HG02588 (cell line): ENCODE measurements around the gene TRPC4.
"Not testable (repeated sequence)": the region's sequence is repeated elsewhere in the genome, so short reads cannot be mapped to it uniquely, and the experiment has no call there.

Experiments
- ATAC-seq: cut with Tn5 transposase; IDR thresholded peaks from one replicate; pipeline ENCODE4 v1.9.1; 2021; ENCODE audit warnings: mild to moderate bottlenecking, moderate library complexity; ENCODE audit not compliant: unreplicated experiment

Gene TRPC4

DNA sequence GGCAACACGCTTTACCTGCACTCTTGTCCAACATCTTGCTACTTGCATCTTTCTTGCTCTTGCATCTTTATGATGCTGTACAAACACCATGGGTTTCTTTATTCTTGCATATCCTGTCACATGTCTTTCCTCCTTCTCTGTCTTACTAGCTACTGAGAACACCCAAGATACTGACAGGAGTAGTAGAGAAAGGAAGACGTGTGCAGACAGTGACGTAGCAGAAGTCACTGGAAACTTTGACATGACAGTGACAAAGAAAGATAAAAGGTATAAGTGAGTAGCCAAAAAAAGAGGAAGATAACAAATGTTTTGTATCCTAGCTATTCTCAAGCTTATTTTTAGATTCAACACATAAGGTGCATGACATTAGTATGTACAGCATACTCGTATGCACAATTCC, 34.2 kb downstream of the TRPC4 start:
- ATAC-seq, result no peak

DNA sequence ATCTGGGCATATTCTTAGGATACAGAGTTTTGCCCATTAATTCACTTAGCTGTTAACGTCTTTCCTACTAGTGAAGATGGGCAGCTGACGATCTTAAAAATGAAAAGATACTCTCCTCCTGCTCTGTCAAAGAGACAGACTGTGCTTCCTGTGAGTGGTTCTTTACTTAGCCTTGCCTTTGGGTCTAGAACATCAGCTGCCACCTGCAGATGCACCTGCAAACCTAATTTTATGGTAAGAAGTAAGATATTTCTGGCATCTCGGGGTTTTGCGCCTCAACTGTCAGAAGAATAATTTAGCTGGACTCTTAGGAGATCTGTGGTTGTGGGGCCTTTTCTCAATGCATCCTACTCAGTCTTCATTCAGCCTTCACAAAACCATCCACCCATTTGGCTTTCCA, 36.2 kb downstream of the TRPC4 start:
- no peak for ATAC-seq

DNA sequence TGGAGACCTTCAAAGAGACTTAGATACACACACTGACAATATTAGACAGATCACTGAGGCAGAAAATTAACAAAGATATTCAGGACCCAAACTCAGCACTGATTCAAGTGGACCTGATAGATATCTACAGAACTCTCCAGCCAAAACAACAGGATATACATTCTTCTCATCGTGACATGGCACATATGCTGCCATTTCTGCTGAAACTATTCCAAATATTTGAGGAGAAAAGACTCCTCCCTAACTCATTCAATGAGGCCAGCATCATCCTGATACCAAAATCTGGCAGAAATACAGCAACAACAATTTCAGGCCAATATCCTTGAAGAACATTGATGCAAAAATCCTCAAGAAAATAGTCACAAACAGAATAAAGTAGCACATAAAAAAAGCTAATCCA, 53.3 kb downstream of the TRPC4 start:
- no peak for ATAC-seq

DNA sequence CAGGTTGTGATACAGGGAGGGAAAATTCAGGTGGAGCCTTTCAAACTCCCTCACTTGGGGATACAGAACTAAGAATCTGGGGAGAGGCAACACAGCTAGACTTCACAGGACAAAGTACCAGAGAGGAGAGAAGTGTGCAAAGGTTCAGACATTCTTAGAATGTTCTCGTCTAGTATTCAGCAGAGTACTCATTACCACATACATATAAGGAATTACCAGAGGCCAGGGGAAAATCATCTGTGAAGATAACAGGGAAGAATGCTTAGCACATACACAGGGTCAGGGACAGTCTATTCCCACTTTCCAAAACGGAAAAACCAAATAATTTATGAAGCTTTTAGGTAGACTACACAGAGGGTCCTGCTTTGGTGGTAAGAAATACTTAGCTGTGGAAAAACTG, 58.1 kb downstream of the TRPC4 start:
- no peak for ATAC-seq

DNA sequence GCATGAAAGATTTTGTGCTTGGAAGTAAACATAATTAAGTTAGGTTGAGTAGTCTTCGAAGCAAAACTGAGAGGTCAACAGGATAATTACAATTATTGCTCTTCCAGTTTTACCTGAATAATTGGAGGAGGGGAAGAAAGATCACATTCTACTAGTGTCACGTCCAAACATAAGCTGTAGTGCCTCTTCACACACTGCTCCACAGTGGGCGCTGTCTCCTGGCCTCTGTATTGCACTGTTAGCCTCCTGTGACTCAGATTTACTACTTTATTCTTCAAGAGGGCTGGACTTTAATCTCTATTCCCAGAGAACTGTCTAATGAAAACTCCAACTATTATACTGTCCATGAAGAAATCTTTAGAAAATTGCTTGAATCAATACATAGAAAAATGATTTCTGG, 62.9 kb downstream of the TRPC4 start:
- no peak for ATAC-seq

DNA sequence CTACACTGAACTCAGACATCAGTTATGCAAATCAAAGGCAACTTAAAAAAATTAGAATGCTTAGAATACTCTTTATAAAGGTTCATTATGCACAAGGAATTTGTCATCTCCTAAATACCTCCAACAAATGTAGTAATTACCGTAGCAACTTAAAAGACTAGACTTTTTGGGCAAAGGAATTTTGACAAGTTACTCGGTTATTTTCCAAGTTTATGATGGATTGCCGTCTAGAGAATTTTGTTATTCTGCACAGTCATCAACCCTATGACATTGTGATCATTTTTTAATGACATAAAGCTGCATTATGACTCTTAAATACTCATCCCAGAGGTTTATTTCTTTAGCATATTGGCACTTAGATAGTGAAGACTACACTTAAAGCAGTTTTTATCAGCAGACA, 71.9 kb downstream of the TRPC4 start:
- ATAC-seq, result no peak

DNA sequence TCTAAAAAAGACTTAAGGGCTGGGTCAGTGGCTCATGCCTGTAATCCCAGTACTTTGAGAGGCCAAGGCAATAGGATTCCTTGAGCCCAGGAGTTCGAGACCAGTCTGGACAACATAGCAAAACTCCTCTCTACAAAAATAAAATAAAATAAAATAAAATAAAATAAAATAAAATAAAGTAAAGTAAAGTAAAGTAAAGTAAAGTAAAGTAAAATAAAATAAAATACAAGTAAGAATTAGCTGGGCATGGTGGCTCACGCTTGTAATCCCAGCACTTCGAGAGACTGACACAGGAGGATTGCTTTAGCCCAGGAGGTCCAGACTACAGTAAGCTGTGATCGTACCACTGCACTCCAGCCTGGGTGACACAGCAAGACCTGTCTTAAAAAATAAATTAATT, 72.8 kb downstream of the TRPC4 start:
- not testable (repeated sequence) for ATAC-seq

DNA sequence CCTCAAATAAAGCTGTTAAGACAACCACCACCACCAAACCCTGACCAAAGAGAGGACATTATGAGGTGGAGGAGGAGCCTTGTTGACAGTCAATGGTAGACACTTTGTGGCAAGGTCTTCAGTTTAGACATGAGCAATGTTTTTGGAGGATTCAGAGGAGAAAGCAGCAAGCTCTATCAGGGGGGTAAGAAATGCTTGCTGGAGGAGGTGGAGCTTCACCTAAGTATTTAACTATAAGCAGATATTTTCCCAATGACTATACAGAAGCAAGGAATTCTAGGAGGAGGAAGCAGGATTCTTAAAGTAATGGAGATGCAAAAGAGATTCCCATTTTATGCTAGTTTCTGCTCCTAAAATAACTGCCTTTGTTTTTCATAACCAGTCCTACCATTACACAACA, 74.2 kb downstream of the TRPC4 start:
- ATAC-seq, result no peak

DNA sequence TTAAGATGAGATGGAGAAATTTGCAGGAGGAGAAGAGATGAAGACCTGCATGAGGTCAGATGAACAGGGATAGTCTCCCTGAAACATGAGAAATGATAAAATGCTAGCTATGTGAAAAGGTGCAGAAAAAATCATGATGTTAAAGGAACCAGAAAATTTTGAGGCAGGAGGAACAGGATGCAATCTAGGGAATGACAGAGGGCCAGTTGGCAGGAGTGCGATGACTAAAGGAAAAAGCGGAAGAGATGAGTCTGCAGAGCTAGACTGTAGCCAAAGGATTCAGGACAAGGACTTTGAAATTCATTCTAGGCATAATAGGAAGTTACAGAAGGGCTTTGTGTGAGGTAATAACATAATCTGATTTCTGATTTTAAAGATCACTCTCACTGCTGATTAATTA, 77.9 kb downstream of the TRPC4 start:
- no peak for ATAC-seq

DNA sequence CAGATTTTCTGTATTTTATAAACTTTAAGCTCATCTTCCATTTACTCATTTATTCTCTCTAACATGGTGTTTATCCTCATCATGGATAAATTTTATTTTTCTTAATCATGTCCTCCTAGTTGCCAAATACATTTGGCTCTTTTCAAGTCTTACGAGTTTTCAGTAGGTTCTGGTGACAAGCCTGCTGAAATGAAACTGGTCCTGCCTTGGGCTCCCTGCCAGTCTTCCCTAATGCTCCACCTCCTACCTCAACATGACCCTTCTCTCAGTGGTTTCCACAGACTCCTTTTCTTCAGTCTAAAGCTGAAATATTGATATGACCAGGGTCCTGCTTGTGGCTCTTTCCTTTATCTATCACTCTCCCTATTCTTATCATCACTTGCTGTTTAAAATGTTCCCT, 81.2 kb downstream of the TRPC4 start:
- no peak for ATAC-seq

DNA sequence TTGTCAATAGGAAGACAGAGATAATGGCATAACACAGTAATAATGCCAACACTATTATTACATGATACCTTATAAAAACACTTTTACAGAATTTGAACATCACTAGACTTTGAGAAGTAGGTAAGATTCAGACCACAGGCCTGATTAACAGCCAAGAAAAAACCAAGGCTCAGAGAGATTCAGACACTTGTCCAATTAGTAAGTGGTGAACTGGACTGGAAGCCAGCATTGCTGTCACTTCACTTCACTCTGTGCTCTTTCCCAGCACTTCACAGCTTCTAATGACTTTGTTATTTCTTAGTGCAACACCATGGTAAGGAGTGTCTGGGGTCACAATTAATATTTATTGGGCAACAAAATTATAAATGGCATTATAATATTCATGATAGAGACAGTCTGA, 91.9 kb downstream of the TRPC4 start:
- no peak for ATAC-seq

DNA sequence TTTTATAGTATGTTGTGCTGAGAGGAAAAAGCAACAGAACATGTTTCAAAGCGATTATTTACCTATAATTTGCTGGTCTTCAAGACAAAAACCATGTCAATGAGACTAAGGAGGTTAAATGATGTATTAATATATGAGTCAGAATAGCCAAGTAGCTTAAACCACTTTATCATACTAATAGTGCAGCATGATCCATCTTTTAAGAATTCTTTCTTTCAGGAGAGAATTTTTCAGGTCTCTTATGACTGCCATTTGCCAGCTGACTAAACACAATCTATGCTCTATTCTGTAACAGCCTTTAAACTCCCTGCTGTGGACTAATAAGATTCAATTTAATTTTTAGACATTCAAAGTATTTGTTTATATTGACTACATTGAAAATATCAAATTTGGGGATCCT, 93.7 kb downstream of the TRPC4 start:
- ATAC-seq, result no peak

DNA sequence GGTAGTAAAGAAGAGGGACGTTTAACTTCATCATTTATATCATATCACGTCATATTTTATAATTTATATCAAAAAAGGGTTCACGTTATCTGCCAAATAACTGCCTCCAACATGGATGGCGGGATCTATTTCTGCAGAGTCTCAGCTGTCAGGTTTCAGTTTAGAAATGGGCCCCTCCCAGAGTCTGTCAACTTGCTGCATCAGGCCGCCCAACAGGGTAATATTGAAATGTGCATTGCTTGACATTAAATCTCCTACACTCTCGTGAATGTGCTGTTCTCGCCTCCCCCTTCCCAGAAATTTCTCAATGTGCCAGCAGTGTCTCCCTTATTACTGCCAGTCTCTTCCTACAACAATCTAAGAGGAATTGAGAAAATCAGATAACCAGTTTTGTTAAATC, 96.9 kb downstream of the TRPC4 start:
- no peak for ATAC-seq

DNA sequence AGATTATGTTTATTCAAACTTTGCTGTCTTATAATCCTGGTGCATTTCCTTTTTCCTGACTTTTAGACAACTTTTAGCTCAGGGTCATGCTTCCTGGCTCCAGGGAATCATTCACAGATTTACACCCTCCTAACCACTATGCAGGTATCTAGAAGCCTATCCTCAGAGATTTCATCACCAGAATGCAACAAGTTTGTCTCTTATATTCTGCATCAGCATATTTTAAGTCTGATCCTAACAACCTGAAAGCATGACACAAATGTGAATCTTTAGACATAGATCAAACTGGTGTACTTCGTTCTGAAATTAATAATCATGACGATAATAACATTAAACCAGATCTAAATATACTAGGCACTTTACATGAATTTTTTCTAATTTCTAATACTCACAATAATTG, 100.0 kb downstream of the TRPC4 start:
- ATAC-seq, result no peak

DNA sequence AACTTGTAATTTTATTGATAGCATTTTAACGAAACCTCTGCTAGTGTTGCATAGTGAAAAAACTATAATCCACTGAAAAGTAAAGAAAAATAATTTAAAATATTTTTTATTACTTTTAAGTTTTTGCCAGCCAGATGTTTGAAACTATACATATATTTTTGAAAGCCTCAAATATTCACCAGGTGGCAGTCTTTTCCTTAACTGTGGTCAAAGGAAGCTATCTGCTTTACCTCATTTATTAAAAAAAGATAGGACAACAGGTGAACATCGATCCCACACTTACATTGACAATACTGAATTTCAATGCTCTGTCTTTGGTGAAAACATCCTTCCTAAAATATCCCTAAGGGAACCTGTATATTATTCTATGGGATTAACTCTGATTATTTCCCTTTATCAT, 100.5 kb downstream of the TRPC4 start:
- ATAC-seq, result no peak

DNA sequence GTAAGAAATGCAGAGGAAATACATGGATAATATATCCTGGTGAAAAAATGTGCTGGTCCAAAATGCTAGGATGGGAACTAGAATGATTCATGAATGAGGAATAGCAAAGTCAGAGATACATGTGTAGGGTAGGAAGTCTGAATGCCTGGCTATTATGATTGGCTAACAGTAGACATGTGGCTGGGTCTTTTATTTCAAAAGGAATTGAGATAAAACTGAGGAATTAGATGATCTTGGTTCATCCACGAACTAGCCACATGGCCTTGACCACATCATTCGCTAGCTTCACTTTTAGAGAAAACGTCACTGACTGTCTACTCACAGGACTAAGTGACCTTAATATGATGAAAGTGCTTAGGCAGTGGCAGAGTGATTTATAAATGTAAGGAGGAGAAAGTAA, 103.1 kb downstream of the TRPC4 start:
- ATAC-seq, result no peak

DNA sequence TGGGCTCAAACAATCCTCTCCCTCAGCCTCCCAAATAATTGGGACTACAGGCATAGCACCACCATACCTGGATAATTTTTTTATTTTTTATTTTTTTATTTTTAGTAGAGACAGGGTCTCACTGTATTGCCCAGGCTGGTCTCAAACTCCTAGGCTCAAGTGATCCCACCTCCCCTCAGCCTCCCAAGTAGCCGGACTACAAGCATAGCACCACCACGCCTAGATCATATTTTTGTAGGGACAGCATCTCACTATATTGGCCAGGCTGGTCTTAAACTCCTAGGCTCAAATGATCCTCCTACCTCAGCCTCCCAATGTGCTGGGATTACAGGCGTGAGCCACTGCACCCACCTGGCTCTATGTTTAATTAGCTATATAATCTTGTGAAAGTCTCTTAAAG, 114.2 kb downstream of the TRPC4 start:
- no peak for ATAC-seq

DNA sequence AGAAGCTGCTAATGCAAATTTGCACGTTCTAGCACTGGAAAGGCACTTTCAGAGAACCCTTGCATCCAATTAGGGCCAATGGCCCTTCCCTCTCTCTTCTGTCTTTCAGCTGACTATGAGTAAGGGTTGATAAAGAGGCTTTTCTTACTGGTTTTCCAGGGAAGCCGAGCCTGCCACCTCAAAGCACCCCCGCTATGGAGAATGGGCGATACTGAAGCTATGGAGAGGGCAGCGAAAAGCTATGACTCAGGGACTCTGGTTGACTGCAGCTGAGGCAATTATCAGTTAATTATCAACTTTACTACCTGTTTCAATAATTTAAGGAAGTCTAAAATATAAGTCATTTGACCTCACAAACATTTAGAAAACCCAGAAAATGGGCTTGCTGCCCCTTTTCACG, 115.8 kb downstream of the TRPC4 start:
- no peak for ATAC-seq

DNA sequence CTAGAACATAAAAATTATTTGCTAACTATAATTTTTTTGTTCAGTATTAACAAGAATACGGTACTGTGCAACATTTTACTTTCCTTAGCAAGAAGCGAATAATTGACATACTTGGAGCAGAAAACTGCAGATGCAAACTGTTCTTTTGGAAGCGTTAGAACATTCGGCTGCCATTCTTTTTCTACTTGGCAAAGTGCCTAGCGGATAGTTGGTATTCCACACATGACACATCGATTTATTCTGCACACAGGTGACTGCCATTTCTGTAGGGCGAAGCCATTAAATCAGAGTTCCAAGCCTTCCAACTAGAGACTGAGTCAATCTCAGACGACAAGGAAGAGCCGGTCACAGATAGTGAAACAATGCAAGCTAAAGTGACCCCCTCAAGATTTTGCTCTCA, 117.4 kb downstream of the TRPC4 start:
- ATAC-seq, result no peak

DNA sequence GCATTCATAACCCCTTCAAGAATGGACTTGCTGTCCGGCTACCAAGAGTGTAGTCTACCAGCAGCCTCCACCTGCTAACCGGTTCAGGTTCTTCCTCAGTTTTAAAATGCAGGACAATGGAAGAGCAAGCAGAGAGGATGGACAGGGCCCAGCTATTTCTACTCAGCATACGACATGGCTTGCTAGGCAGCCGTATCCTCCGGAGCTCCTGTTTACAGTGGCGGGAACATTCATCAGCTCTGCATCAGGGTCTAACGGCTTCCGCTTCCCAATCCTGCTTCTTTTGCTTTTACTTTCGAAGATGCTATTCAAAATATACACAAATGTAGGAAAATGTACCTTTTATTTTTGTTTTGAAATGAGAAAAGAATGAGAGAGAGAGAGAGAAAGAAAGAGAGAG, 118.5 kb downstream of the TRPC4 start:
- ATAC-seq, result no peak

DNA sequence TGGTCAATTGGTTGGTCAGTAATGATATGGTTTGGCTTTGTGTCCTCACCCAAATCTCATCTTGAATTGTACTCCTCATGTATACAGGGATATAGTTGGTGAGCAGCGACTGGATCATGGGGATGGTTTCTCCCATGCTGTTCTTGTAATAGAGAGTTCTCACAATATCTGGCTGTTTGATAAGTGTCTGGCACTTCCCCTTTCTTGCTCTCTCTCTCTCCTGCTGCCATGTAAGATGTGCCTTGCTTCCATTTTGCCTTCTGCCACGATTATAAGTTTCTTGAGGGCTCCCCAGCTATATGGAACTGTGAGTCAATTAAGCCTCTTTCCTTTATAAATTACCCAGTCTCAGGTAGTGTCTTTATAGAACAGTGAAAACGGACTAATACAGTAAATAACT, 120.7 kb downstream of the TRPC4 start:
- no peak for ATAC-seq

DNA sequence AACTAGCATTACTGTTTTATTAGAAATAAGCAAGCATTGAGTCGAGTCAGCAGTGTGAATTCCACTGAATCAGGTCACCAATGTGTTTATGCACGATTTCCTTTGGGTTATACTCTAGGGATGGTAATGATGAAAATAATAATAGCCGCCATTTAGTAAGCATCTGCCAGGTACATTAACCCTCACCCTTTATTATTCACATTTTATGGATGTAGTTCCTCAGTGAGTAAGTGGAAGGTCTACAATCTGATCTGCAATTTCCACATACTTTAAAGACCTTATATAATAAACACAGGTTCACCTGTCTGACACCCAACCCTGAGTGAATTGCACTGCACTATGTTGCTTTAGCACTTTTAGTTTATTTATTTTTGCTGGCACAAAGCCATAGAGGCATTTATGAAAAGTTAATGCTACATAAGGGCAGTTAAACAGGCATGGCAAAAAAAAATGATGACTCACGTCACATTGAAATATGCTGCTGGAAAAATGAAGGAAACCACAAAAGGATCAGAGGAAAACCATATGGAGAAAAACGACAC, 122.4 kb downstream of the TRPC4 start:
- ATAC-seq, result no peak

DNA sequence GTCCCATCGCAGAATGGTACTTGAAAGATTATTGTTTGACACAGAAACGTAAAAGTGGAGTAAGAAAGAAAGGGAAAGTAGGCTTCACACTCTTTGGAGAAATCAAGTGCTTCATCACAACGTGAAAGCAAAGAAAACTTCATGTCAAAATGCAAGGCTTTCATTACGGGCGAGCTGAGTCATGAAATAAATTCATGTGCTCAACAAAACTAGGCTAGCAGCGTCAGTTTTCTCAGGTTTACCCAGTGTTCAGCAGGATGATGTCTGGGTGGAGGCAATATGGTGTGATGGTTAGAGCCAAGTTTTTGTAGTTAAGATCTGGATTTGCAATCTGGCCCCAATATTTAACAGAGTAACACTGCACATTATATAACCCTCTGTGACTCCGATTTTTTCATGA, 128.0 kb downstream of the TRPC4 start:
- ATAC-seq, result no peak

DNA sequence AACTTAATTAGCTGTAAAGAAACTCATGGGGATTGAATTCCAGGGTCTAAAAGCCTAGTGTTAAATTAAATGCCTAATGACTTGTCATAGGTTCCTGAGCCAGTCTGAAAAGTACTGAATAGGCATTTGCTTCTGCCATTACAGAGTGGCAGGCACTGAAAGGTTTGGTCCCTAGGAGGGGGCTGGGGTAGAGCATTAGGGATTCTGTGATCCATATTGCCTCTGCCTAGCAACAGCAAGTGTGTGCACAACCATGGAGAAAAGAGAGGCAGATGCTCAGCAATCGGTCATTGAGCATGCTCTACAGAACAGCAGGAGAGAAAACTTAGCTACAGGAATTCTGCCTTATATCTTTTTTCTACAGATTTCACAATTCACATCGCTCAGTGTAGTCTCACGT, 133.5 kb downstream of the TRPC4 start:
- no peak for ATAC-seq
